ENCODE measurements around the gene SMIM24.

SMIM24 gene

DNA sequence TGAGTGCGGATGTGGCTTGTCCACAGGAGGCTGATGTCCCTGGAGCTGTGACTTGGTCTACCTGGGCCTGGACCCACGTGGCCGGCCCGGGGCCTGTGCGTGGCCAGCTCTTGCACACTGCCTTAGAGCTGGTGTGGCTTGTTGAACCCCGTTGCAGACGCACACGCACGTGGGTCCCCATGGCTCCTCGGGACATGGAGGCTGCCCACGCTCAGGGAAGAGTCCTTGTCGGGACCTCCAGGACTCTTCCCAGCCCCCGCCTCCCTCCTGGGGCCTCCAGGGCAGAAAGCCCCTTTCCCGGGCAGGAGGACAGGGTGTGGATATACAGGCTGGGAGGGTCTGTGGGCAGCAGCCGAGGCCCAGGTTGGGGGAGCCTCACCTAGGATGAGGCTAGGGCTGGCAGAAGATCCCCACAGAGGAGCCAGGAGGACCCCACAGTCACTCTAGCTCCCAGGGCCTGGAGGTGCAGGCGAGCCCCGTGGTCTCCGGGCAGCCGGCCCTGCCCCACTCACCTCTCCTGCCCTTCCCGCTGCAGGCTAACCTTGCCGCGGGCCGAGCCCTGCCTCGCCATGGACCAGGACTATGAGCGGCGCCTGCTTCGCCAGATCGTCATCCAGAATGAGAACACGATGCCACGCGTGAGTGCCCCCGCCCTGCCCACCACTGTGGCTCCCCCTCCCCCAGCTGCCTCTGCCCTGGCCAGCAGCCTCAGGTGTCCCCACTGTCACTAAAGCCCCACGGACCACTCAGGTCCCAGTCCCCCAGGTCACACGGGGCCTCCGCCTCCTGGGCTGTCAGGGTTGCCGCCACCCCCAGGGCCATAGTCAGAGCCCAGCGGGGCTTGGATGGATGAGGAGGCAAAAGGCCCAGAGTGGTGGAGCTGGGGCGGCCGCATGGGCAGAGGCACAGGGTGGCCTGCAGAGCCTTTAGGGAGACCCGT, 42.4 kb upstream of the SMIM24 start:
- Histone ChIP-seq H3K27me3 (ENCODE audit: control insufficient read depth, insufficient read depth, low read length) (no peaks in the 10 kb centered on the region), H3K4me1 (ENCODE audit: control insufficient read depth, low read depth, low read length) (peaks cover 7% of the 10 kb centered on the region), H3K4me3 (ENCODE audit: low read length) (no peak overlapping the region), H3K9ac (ENCODE audit: low read length) (no peak overlapping the region), H3K27ac (ENCODE audit: low read length) (no peak overlapping the region), H3K36me3 (ENCODE audit: control insufficient read depth, low read depth, low read length) (peaks cover 16% of the 10 kb centered on the region), H3K9me3 (ENCODE audit: control insufficient read depth, low read depth, low read length) (no peaks in the 10 kb centered on the region)

DNA sequence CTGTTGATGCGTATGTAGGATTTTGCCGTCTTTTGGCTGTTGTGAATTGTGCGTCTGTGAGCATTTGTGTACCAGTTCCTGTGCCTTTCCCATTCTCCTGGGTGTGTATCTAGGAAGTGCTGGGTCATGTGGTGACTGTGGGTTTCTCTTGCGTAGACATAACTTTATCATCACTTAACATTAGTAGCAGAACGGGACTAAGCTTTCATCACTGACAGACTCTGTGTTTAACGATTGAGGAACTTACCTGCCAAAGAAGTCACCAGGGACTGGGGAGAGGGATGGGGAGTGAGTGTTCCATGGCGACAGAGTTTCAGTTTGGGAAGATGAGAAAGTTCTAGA, 40.8 kb upstream of the SMIM24 start:
- H3K36me3 ChIP-seq (ENCODE audit: control insufficient read depth, low read depth, low read length), result peaks cover 5% of the 10 kb centered on the region
- H3K27ac ChIP-seq (ENCODE audit: low read length), result no peak overlapping the region
- H3K4me1 ChIP-seq (ENCODE audit: control insufficient read depth, low read depth, low read length), result peaks cover 7% of the 10 kb centered on the region

GRCh38 chr19:3520166-3521103, 40.1 kb upstream of the SMIM24 start:
- Histone ChIP-seq H3K27ac (ENCODE audit: low read length) (no peak overlapping the region), H3K4me3 (ENCODE audit: low read length) (no peak overlapping the region)

More for the DNA sequence above, 40.8 kb upstream of the SMIM24 start:
- no peak overlapping the region for H3K4me3 ChIP-seq (ENCODE audit: low read length)
- H3K27me3 ChIP-seq (ENCODE audit: control insufficient read depth, insufficient read depth, low read length), result no peaks in the 10 kb centered on the region
- no peak overlapping the region for H3K9ac ChIP-seq (ENCODE audit: low read length)
- no peaks in the 10 kb centered on the region for H3K9me3 ChIP-seq (ENCODE audit: control insufficient read depth, low read depth, low read length)

DNA sequence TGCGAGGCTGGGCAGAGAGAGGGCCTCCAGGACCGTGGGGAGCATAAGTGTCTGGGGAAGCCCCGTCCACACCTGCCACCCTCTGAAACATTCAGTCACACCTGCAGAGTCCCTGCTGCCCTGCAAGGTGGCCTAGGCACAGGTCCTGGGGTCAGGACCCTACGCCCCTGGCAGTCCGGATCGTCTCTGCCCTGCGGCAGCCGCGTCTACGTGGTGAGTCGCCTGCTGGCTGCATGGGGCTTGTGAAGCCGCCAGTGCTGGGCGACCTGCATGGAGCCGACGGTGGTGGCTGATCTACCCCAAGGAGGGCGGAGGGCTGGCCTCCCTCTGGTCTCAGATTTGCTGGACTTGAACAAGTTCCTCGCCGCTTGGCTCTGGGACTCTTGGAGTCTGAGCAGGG, 38.8 kb upstream of the SMIM24 start:
- Histone ChIP-seq H3K9ac (ENCODE audit: low read length) (peak overlapping the region; percentile 13), H3K4me1 (ENCODE audit: control insufficient read depth, low read depth, low read length) (peaks cover 7% of the 10 kb centered on the region), H3K27ac (ENCODE audit: low read length) (no peak overlapping the region)

More at GRCh38 chr19:3520166-3521103, 40.1 kb upstream of the SMIM24 start:
- no peak overlapping the region for H3K9ac ChIP-seq (ENCODE audit: low read length)
- peaks cover 3% of the 10 kb centered on the region for H3K36me3 ChIP-seq (ENCODE audit: control insufficient read depth, low read depth, low read length)
- peaks cover 7% of the 10 kb centered on the region for H3K4me1 ChIP-seq (ENCODE audit: control insufficient read depth, low read depth, low read length)
- no peaks in the 10 kb centered on the region for H3K9me3 ChIP-seq (ENCODE audit: control insufficient read depth, low read depth, low read length)
- no peaks in the 10 kb centered on the region for H3K27me3 ChIP-seq (ENCODE audit: control insufficient read depth, insufficient read depth, low read length)

GRCh38 chr19:3518659-3519058, 38.3 kb upstream of the SMIM24 start:
- Histone ChIP-seq H3K4me3 (ENCODE audit: low read length) (peak overlapping the region; percentile 23), H3K36me3 (ENCODE audit: control insufficient read depth, low read depth, low read length) (no peaks in the 10 kb centered on the region), H3K4me1 (ENCODE audit: control insufficient read depth, low read depth, low read length) (peaks cover 7% of the 10 kb centered on the region), H3K9me3 (ENCODE audit: control insufficient read depth, low read depth, low read length) (no peaks in the 10 kb centered on the region), H3K27me3 (ENCODE audit: control insufficient read depth, insufficient read depth, low read length) (no peaks in the 10 kb centered on the region), H3K27ac (ENCODE audit: low read length) (no peak overlapping the region), H3K9ac (ENCODE audit: low read length) (peak overlapping the region; percentile 13)

More for the DNA sequence above, 38.8 kb upstream of the SMIM24 start:
- Histone ChIP-seq H3K9me3 (ENCODE audit: control insufficient read depth, low read depth, low read length) (no peaks in the 10 kb centered on the region), H3K36me3 (ENCODE audit: control insufficient read depth, low read depth, low read length) (no peaks in the 10 kb centered on the region), H3K27me3 (ENCODE audit: control insufficient read depth, insufficient read depth, low read length) (no peaks in the 10 kb centered on the region), H3K4me3 (ENCODE audit: low read length) (no peak overlapping the region)

DNA sequence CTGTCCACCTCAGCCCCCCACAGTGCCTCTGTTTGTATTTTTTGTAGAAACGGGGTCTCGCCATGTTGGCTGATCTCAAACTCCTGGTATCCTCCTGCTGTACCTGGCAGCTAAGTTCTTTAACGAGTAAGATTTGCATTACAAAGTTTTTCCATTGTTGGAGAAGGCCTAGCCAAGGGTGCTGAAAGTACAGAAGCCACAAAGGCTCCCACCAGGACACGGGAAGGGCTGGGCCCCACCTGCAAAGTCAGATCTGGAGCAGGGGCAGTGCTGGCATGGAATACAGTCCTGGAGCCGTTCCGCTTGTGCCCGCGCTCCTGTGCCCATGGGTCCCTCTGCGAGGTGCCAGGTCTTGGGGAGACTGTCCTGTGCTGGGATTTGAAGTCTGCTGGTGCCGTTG, 37.9 kb upstream of the SMIM24 start:
- H3K27me3 ChIP-seq (ENCODE audit: control insufficient read depth, insufficient read depth, low read length), result no peaks in the 10 kb centered on the region
- H3K9ac ChIP-seq (ENCODE audit: low read length), result peak overlapping the region; percentile 13
- H3K4me1 ChIP-seq (ENCODE audit: control insufficient read depth, low read depth, low read length), result peaks cover 7% of the 10 kb centered on the region
- no peaks in the 10 kb centered on the region for H3K36me3 ChIP-seq (ENCODE audit: control insufficient read depth, low read depth, low read length)
- H3K4me3 ChIP-seq (ENCODE audit: low read length), result peak overlapping the region; percentile 23
- H3K27ac ChIP-seq (ENCODE audit: low read length), result no peak overlapping the region
- no peaks in the 10 kb centered on the region for H3K9me3 ChIP-seq (ENCODE audit: control insufficient read depth, low read depth, low read length)

GRCh38 chr19:3517638-3518037, 37.3 kb upstream of the SMIM24 start:
- H3K27ac ChIP-seq (ENCODE audit: low read length), result no peak overlapping the region
- H3K27me3 ChIP-seq (ENCODE audit: control insufficient read depth, insufficient read depth, low read length), result no peaks in the 10 kb centered on the region
- H3K9me3 ChIP-seq (ENCODE audit: control insufficient read depth, low read depth, low read length), result no peaks in the 10 kb centered on the region
- no peaks in the 10 kb centered on the region for H3K36me3 ChIP-seq (ENCODE audit: control insufficient read depth, low read depth, low read length)
- peaks cover 7% of the 10 kb centered on the region for H3K4me1 ChIP-seq (ENCODE audit: control insufficient read depth, low read depth, low read length)
- H3K4me3 ChIP-seq (ENCODE audit: low read length), result no peak overlapping the region
- no peak overlapping the region for H3K9ac ChIP-seq (ENCODE audit: low read length)

- no peaks in the 10 kb centered on the region for H3K36me3 ChIP-seq (ENCODE audit: control insufficient read depth, low read depth, low read length)
- no peaks in the 10 kb centered on the region for H3K9me3 ChIP-seq (ENCODE audit: control insufficient read depth, low read depth, low read length)
- no peaks in the 10 kb centered on the region for H3K27me3 ChIP-seq (ENCODE audit: control insufficient read depth, insufficient read depth, low read length)
- H3K9ac ChIP-seq (ENCODE audit: low read length), result no peak overlapping the region
- H3K4me1 ChIP-seq (ENCODE audit: control insufficient read depth, low read depth, low read length), result peaks cover 7% of the 10 kb centered on the region
- no peak overlapping the region for H3K27ac ChIP-seq (ENCODE audit: low read length)
- H3K4me3 ChIP-seq (ENCODE audit: low read length), result no peak overlapping the region
Observed at GRCh38 chr19:3516675-3517207, 36.4 kb upstream of the SMIM24 start.

DNA sequence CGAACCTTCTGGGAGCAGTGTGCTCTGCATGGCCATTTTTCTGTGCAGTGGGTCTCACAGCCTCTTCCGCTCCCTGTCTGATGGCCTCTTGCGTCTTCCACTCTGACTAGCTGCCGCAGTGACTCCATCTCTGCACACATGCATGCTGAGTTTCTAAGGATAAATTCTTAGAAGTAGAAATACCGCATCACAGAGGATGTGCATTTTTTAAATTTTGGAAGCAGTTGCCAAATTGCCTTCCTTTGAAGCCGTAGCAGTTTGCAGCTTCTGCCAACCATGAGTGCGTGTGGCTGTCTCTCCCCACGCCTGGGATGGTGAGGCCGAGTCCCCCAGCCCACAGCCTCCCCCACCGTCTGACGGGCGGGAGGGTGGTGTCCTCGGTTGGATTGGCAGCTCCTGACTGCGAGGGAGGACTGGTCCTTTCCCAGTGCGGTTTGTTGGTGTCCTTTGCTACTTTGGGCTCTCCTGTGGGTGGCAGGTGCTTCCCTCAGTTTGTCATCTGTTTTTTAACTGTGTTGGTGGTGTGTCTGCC, 35.6 kb upstream of the SMIM24 start:
- H3K36me3 ChIP-seq (ENCODE audit: control insufficient read depth, low read depth, low read length), result no peaks in the 10 kb centered on the region
- no peaks in the 10 kb centered on the region for H3K9me3 ChIP-seq (ENCODE audit: control insufficient read depth, low read depth, low read length)
- H3K9ac ChIP-seq (ENCODE audit: low read length), result no peak overlapping the region
- no peaks in the 10 kb centered on the region for H3K27me3 ChIP-seq (ENCODE audit: control insufficient read depth, insufficient read depth, low read length)
- no peak overlapping the region for H3K4me3 ChIP-seq (ENCODE audit: low read length)
- H3K4me1 ChIP-seq (ENCODE audit: control insufficient read depth, low read depth, low read length), result peaks cover 7% of the 10 kb centered on the region
- no peak overlapping the region for H3K27ac ChIP-seq (ENCODE audit: low read length)

DNA sequence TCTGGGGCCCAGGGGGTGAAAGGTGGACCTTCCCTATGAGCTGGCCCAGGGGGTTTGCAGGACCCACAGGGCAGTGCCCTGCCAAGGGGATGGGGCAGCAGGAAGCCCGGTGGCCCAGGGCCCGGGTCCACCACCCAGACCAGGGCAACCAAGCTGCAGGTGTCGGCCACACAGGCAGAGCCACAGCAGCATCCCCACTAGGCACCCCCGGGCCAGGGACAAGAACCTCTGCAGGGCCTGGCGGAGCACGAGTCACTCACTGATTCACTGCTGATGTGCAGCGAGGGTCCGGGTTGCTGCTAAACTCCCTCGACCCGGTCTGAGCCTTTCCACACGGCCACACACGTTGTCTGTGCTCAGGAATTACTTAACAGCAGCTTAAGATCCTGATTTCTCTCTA, 34.6 kb upstream of the SMIM24 start:
- no peaks in the 10 kb centered on the region for H3K27me3 ChIP-seq (ENCODE audit: control insufficient read depth, insufficient read depth, low read length)
- H3K9me3 ChIP-seq (ENCODE audit: control insufficient read depth, low read depth, low read length), result no peaks in the 10 kb centered on the region
- no peak overlapping the region for H3K4me3 ChIP-seq (ENCODE audit: low read length)
- peaks cover 7% of the 10 kb centered on the region for H3K4me1 ChIP-seq (ENCODE audit: control insufficient read depth, low read depth, low read length)
- no peak overlapping the region for H3K9ac ChIP-seq (ENCODE audit: low read length)
- H3K36me3 ChIP-seq (ENCODE audit: control insufficient read depth, low read depth, low read length), result no peaks in the 10 kb centered on the region
- no peak overlapping the region for H3K27ac ChIP-seq (ENCODE audit: low read length)

All from iPS-18a (cell line).